ENCODE measurements around the gene BACH2.

BACH2 gene

DNA sequence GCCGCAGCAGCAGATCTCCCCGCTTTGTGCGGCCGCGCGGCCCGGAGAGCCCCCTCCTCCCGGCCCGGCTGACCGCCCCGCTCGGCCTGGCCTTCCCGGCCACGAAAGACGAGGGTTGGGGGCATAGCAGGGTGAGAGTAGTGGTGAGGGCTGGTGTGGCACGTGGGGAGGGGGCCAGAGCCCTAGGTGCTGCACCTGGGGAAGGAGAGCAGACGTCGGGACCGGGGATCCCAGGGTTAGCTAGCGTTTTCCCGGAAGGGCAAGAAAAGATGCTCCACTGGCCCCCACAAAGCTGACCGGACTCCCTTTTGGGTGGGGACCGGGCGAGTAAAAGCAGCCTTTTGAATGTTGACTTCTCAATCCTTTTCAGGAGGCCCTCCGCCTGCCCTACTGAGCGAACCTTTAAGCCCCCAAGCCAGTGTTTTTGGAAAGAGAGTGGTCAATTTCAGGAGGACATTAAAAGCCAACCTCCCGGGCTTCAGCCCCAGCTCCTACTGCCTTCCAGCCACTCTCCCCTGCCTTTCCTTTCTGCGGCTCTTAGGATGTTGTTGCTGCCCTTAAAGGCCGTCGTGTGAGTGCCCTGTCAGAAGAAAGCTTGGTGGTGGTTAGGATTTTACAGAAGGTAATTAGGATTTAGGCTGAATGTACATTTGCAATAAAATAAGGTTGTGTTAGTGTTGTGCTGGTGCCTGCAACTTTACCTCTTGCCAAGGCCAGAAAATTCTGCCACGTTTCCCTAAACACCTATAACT is 648 bp upstream of the BACH2 start:
- Histone ChIP-seq H3K4me2 (ENCODE audit: insufficient read depth, low read length, poor library complexity, severe bottlenecking) (peak overlapping the region; percentile 88), H3K27me3 (ENCODE audit: control insufficient read depth in 3 of 3, insufficient read depth in 3 of 3, low read depth in 1 of 3, low read length in 3 of 3) (peaks cover 0 to 14% (median 11%) of the 10 kb centered on the region in 3 experiments), H3K36me3 (replicated peaks in 1 of 2; ENCODE audit: control insufficient read depth in 2 of 2, insufficient read depth in 2 of 2, low read length in 2 of 2) (no peaks in the 10 kb centered on the region), H3K9me3 (replicated peaks in 1 of 2; ENCODE audit: control insufficient read depth in 2 of 2, insufficient read depth in 1 of 2, low read depth in 1 of 2, low read length in 2 of 2) (no peaks in the 10 kb centered on the region), H2BK15ac (ENCODE audit: low read length) (peak overlapping the region; percentile 90), H3K23ac (ENCODE audit: low read depth, low read length, poor library complexity) (peak overlapping the region; percentile 83), H3K27ac (replicated peaks; ENCODE audit: low read length) (peak overlapping the region; percentile 81), H3K4me1 (ENCODE audit: control insufficient read depth in 2 of 2, insufficient read depth in 1 of 2, low read depth in 1 of 2, low read length in 2 of 2) (peaks cover 12 to 32% of the 10 kb centered on the region in 2 donors), H3K18ac (ENCODE audit: low read length) (peak overlapping the region; percentile 95), H3K4ac (ENCODE audit: low read length) (no peak overlapping the region), H4K8ac (ENCODE audit: low read depth, low read length) (no peak overlapping the region), H2BK120ac (ENCODE audit: low read depth, low read length) (peak overlapping the region; percentile 63), H2AFZ (ENCODE audit: low read length) (peak overlapping the region; percentile 99), H2BK12ac (ENCODE audit: low read length) (no peak overlapping the region), H3K4me3 (ENCODE audit: low read length in 2 of 2) (peak overlapping the region; percentile 66 to 78), H3K79me1 (ENCODE audit: low read depth, low read length) (no peaks in the 10 kb centered on the region), H3K9ac (ENCODE audit: low read depth, low read length, poor library complexity) (peak overlapping the region; percentile 86), H3K14ac (ENCODE audit: low read length) (no peak overlapping the region), H2BK5ac (ENCODE audit: low read length) (peak overlapping the region; percentile 62), H4K91ac (ENCODE audit: low read depth, low read length, poor library complexity) (peak overlapping the region; percentile 80), H2AK5ac (ENCODE audit: low read depth, low read length) (no peak overlapping the region)
- no CpG with 5 or more reads among the region's 31 CpGs for WGBS, 2 donors (ENCODE audit: extremely low coverage in 2 of 2, insufficient read length in 2 of 2, insufficient replicate concordance in 1 of 2)
- peak; percentile 24 for DNase-seq (ENCODE audit: low spot score)

DNA sequence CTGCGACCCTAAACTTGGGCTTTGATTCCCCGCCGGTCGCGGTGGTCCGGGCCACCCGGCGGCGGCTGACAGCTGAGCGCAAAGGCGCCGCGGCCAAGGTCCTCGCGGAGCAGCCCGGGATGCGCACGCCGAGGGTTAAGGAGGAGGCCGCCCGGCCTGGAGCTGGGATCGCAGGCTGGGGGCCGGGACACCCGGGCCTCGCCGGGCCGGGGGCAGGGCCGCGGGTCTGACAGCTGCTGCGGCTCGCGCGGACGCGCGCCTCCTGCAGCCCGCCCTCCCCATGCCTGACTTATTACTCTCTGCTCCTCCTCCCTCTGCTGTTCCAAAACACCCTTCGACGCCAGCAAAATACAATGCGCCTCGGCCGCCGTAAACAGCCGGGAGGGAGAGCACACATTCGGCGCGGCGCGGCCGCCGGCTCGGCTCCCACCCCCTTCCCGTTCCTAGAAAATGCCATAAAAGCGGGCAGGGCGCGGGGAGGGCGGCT is 746 bp downstream of the BACH2 start:
- no peak overlapping the region for H3K4ac ChIP-seq (ENCODE audit: low read length)
- no peak overlapping the region for H2BK120ac ChIP-seq (ENCODE audit: low read depth, low read length)
- DNase-seq (ENCODE audit: low spot score), result peak; percentile 62
- no peak overlapping the region for H4K91ac ChIP-seq (ENCODE audit: low read depth, low read length, poor library complexity)
- peak overlapping the region; percentile 81 for H3K9ac ChIP-seq (ENCODE audit: low read depth, low read length, poor library complexity)
- H3K9me3 ChIP-seq (replicated peaks in 1 of 2; ENCODE audit: control insufficient read depth in 2 of 2, insufficient read depth in 1 of 2, low read depth in 1 of 2, low read length in 2 of 2), result no peaks in the 10 kb centered on the region
- H2BK15ac ChIP-seq (ENCODE audit: low read length), result no peak overlapping the region
- peak overlapping the region; percentile 69 for H3K27ac ChIP-seq (replicated peaks; ENCODE audit: low read length)
- H2AFZ ChIP-seq (ENCODE audit: low read length), result peak overlapping the region; percentile 86
- H4K8ac ChIP-seq (ENCODE audit: low read depth, low read length), result no peak overlapping the region
- peak overlapping the region; percentile 31 for H3K23ac ChIP-seq (ENCODE audit: low read depth, low read length, poor library complexity)
- H3K79me1 ChIP-seq (ENCODE audit: low read depth, low read length), result no peaks in the 10 kb centered on the region
- peak overlapping the region; percentile 66 to 93 for H3K4me3 ChIP-seq (ENCODE audit: low read length in 2 of 2)
- no peak overlapping the region for H2AK5ac ChIP-seq (ENCODE audit: low read depth, low read length)
- H3K36me3 ChIP-seq (replicated peaks in 1 of 2; ENCODE audit: control insufficient read depth in 2 of 2, insufficient read depth in 2 of 2, low read length in 2 of 2), result no peaks in the 10 kb centered on the region
- peak overlapping the region; percentile 95 for H3K4me2 ChIP-seq (ENCODE audit: insufficient read depth, low read length, poor library complexity, severe bottlenecking)
- peak overlapping the region; percentile 91 for H3K14ac ChIP-seq (ENCODE audit: low read length)
- peaks cover 13 to 42% of the 10 kb centered on the region in 2 donors for H3K4me1 ChIP-seq (ENCODE audit: control insufficient read depth in 2 of 2, insufficient read depth in 1 of 2, low read depth in 1 of 2, low read length in 2 of 2)
- no CpG with 5 or more reads among the region's 57 CpGs for WGBS, 2 donors (ENCODE audit: extremely low coverage in 2 of 2, insufficient read length in 2 of 2, insufficient replicate concordance in 1 of 2)
- no peak overlapping the region for H2BK12ac ChIP-seq (ENCODE audit: low read length)
- peaks cover 0 to 11% (median 8%) of the 10 kb centered on the region in 3 experiments for H3K27me3 ChIP-seq (ENCODE audit: control insufficient read depth in 3 of 3, insufficient read depth in 3 of 3, low read depth in 1 of 3, low read length in 3 of 3)
- peak overlapping the region; percentile 33 for H2BK5ac ChIP-seq (ENCODE audit: low read length)
- H3K18ac ChIP-seq (ENCODE audit: low read length), result peak overlapping the region; percentile 78

DNA sequence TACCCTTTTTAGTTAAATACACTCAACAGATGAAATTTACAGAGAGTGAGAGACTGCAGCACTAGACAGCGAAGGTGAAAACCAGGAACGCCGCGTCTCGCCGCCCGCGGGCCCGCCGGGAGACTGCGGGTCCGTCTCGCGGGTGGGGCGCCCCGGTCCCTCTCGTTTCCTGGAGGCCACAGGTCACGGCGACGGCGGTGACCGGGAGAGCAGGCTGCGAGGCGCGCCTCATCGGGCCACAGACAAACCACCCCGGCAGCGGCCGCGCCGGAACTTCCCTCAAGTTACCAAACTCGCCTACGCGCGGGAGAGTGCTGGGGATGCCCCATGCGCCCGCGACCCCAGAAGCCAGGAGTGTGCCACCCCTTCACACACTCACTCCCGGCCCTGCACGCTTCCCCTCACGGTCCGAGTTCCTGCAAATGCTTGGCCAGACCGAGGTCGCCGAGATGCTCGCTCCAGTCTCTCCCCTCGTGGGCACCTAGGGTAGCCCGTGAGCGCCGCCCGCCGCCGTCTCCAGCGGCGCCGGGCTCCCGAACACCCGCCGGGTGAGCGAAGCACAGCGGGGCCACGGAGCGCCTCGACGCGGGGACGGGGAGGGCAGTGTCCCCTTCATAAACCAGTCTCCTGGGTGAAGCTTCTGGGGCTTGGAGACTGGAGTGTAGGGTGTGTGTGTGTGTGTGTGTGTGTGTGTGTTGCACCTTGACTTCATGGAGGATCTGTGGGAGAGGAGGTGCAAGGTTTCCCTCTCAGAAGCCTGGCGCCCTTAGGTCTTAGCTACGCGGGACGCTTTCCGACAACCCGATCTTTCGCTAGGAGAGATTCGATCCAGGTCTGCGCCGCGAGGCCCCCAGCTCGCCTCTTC is 1.4 kb downstream of the BACH2 start:
- H3K4me3 ChIP-seq (ENCODE audit: low read length in 2 of 2), result peak overlapping the region; percentile 66 to 93
- H2BK5ac ChIP-seq (ENCODE audit: low read length), result no peak overlapping the region
- H3K9ac ChIP-seq (ENCODE audit: low read depth, low read length, poor library complexity), result peak overlapping the region; percentile 90
- H2AK5ac ChIP-seq (ENCODE audit: low read depth, low read length), result no peak overlapping the region
- peak overlapping the region; percentile 95 for H3K4me2 ChIP-seq (ENCODE audit: insufficient read depth, low read length, poor library complexity, severe bottlenecking)
- H2BK120ac ChIP-seq (ENCODE audit: low read depth, low read length), result no peak overlapping the region
- H3K27ac ChIP-seq (replicated peaks; ENCODE audit: low read length), result no peak overlapping the region
- peak overlapping the region; percentile 9 for H2BK15ac ChIP-seq (ENCODE audit: low read length)
- peak overlapping the region; percentile 78 for H3K18ac ChIP-seq (ENCODE audit: low read length)
- H3K27me3 ChIP-seq (ENCODE audit: control insufficient read depth in 3 of 3, insufficient read depth in 3 of 3, low read depth in 1 of 3, low read length in 3 of 3), result peaks cover 0 to 11% (median 6%) of the 10 kb centered on the region in 3 experiments
- H3K4me1 ChIP-seq (ENCODE audit: control insufficient read depth in 2 of 2, insufficient read depth in 1 of 2, low read depth in 1 of 2, low read length in 2 of 2), result peaks cover 13 to 47% of the 10 kb centered on the region in 2 donors
- no peak overlapping the region for H4K91ac ChIP-seq (ENCODE audit: low read depth, low read length, poor library complexity)
- H2AFZ ChIP-seq (ENCODE audit: low read length), result peak overlapping the region; percentile 86
- H3K36me3 ChIP-seq (replicated peaks in 1 of 2; ENCODE audit: control insufficient read depth in 2 of 2, insufficient read depth in 2 of 2, low read length in 2 of 2), result no peaks in the 10 kb centered on the region
- no peaks in the 10 kb centered on the region for H3K9me3 ChIP-seq (replicated peaks in 1 of 2; ENCODE audit: control insufficient read depth in 2 of 2, insufficient read depth in 1 of 2, low read depth in 1 of 2, low read length in 2 of 2)
- no peak overlapping the region for H4K8ac ChIP-seq (ENCODE audit: low read depth, low read length)
- no peaks in the 10 kb centered on the region for H3K79me1 ChIP-seq (ENCODE audit: low read depth, low read length)
- peak overlapping the region; percentile 91 for H3K14ac ChIP-seq (ENCODE audit: low read length)
- WGBS, 2 donors (ENCODE audit: extremely low coverage in 2 of 2, insufficient read length in 2 of 2, insufficient replicate concordance in 1 of 2), result no CpG with 5 or more reads among the region's 79 CpGs
- DNase-seq (ENCODE audit: low spot score), result no peak
- H3K4ac ChIP-seq (ENCODE audit: low read length), result no peak overlapping the region
- H3K23ac ChIP-seq (ENCODE audit: low read depth, low read length, poor library complexity), result peak overlapping the region; percentile 21
- H2BK12ac ChIP-seq (ENCODE audit: low read length), result peak overlapping the region; percentile 31
